ENCODE results near the gene XIRP2. TPM values are rescaled to one million over a fixed set of nuclear protein-coding genes. Genes with fewer than 3 reads are reported as not detected.

XIRP2 gene
- total RNA-seq, 2 donors from 2014 or later: not detected

DNA sequence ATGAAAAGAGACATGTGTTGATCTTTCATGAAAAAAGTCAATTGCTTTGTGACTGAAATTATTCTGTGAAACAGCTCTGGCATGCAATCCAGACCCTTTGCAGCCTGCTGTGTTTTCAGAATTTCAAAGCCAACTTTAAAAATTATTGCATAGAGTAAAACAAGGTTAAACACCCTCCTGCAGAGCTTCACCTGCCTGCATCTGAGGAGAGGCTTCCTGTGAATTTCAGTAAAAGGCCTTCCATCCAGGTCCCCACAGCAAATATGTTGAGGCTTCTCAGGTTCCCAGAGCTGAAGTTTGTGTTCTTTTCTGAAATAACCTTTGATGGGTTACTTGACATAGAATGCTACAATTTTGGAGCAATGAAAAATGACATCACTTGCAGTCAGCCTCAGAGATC is 4.1 kb downstream of the XIRP2 start:
- no peak for DNase-seq (ENCODE audit: low spot score)
- ATAC-seq (ENCODE audit: insufficient number of reproducible peaks, low FRiP score, low read depth): no peak
- TF ChIP-seq, protein P1, sequence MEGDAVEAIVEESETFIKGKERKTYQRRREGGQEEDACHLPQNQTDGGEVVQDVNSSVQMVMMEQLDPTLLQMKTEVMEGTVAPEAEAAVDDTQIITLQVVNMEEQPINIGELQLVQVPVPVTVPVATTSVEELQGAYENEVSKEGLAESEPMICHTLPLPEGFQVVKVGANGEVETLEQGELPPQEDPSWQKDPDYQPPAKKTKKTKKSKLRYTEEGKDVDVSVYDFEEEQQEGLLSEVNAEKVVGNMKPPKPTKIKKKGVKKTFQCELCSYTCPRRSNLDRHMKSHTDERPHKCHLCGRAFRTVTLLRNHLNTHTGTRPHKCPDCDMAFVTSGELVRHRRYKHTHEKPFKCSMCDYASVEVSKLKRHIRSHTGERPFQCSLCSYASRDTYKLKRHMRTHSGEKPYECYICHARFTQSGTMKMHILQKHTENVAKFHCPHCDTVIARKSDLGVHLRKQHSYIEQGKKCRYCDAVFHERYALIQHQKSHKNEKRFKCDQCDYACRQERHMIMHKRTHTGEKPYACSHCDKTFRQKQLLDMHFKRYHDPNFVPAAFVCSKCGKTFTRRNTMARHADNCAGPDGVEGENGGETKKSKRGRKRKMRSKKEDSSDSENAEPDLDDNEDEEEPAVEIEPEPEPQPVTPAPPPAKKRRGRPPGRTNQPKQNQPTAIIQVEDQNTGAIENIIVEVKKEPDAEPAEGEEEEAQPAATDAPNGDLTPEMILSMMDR (IDR thresholded peaks at IDR 0.05): no peak
- Histone ChIP-seq H3K9me3 (no peaks in the 10 kb centered on the region), H3K27me3 (replicated peaks; ENCODE audit: insufficient read depth) (no peaks in the 10 kb centered on the region), H3K36me3 (no peaks in the 10 kb centered on the region), H3K27ac (no peak overlapping the region), H3K4me3 (no peak overlapping the region), H3K4me1 (ENCODE audit: control insufficient read depth in 1 of 2, low read depth in 2 of 2) (peaks cover 0 to 4% of the 10 kb centered on the region in 2 donors)

DNA sequence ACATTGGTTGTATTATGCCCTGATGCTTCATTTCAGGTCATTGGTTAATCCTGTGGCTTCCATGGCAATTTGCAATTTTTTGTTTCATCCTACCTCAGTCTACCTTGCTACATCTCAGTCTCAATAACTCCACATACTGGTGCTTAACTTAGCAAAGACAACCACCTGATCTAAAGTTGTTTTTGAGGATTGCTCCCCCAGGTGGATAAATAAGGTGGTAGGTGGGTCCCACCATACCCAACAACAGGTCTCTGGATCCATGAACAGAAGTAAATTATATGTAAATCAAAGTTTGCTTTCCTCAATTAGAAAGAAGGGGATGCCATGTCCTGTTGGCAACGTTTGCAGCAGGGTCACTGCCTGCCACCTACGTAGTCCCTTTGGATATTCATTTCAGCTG is 7.0 kb downstream of the XIRP2 start:
- peaks cover 0 to 4% of the 10 kb centered on the region in 2 donors for H3K4me1 ChIP-seq (ENCODE audit: control insufficient read depth in 1 of 2, low read depth in 2 of 2)
- H3K4me3 ChIP-seq: no peak overlapping the region
- no peaks in the 10 kb centered on the region for H3K9me3 ChIP-seq
- no peaks in the 10 kb centered on the region for H3K27me3 ChIP-seq (replicated peaks; ENCODE audit: insufficient read depth)
- H3K36me3 ChIP-seq: no peaks in the 10 kb centered on the region
- ATAC-seq (ENCODE audit: insufficient number of reproducible peaks, low FRiP score, low read depth): no peak
- no peak overlapping the region for H3K27ac ChIP-seq
- TF ChIP-seq, protein P1 (IDR thresholded peaks at IDR 0.05): no peak
- no peak for DNase-seq (ENCODE audit: low spot score)

DNA sequence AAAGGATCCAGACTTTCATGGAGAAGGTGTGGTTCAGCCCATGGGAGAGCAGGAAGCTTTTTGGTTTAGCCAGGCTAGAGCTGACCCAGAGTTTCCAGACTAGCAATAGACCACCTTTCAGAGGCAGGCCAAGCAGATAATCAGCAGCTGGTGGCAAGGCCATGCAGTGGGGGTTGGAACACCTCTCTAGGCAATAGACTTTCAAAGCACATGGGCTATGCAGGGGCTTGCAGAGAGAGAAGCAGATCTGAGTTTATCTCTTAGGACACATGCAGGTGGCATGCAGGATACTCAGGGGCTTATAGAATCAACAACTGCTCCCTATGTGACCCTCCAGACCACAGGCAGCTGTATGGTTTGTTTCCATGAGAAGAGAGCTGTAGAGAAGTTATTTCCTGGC is 9.4 kb downstream of the XIRP2 start:
- Histone ChIP-seq H3K9me3 (no peaks in the 10 kb centered on the region), H3K4me1 (ENCODE audit: control insufficient read depth in 1 of 2, low read depth in 2 of 2) (peaks cover 0 to 2% of the 10 kb centered on the region in 2 donors), H3K36me3 (no peaks in the 10 kb centered on the region), H3K4me3 (no peak overlapping the region), H3K27ac (no peak overlapping the region), H3K27me3 (replicated peaks; ENCODE audit: insufficient read depth) (no peaks in the 10 kb centered on the region)
- DNase-seq (ENCODE audit: low spot score): no peak
- no peak for ATAC-seq (ENCODE audit: insufficient number of reproducible peaks, low FRiP score, low read depth)
- TF ChIP-seq, protein P1 (IDR thresholded peaks at IDR 0.05): no peak

DNA sequence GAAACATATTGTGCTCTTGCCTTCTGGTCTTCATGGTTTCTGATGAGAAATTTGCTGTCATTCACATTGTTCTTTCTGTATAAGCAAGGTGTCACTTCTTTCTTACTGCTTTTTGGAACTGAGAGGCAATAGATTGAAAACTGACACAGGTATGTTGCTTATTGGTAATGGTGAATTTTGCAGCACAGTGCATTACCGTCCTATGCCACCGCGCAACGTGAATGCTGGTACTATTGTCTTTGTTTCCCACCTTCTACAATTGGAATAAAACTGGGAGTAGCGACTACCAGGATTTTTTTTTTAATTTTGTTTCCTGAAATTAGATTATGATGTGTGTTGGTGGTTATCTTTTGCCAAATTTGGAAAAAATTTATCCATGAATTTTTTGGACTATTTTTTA is 11.4 kb downstream of the XIRP2 start:
- H3K4me3 ChIP-seq: no peak overlapping the region
- H3K27ac ChIP-seq: no peak overlapping the region
- TF ChIP-seq, protein P1 (IDR thresholded peaks at IDR 0.05): no peak
- DNase-seq (ENCODE audit: low spot score) (no peak), ATAC-seq (ENCODE audit: insufficient number of reproducible peaks, low FRiP score, low read depth) (no peak)
- H3K36me3 ChIP-seq: no peaks in the 10 kb centered on the region
- no peaks in the 10 kb centered on the region for H3K27me3 ChIP-seq (replicated peaks; ENCODE audit: insufficient read depth)
- H3K4me1 ChIP-seq (ENCODE audit: control insufficient read depth in 1 of 2, low read depth in 2 of 2): peaks cover 0 to 3% of the 10 kb centered on the region in 2 donors
- H3K9me3 ChIP-seq: no peaks in the 10 kb centered on the region

DNA sequence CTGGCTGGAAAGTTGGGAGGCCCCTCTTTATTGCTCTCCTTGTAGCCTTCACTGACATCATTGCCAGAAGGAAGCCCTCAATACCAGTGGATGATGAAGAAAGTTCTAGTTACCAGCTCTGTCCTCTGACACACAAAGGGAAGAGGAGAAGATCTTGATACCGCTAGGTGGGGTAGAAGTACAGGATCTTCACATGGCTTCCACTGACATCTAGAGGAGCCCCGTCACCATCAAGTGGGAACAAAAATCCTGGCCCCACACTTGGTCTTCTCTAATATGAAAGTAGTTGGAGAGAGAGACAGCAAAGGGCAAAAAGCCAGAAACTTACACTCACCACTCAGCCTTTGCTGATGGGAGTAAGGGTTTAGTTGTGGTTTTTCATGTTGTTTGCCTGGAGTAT is 12.4 kb downstream of the XIRP2 start:
- Histone ChIP-seq H3K4me1 (ENCODE audit: control insufficient read depth in 1 of 2, low read depth in 2 of 2) (peaks cover 0 to 3% of the 10 kb centered on the region in 2 donors), H3K27ac (no peak overlapping the region), H3K4me3 (no peak overlapping the region), H3K36me3 (no peaks in the 10 kb centered on the region), H3K9me3 (no peaks in the 10 kb centered on the region), H3K27me3 (replicated peaks; ENCODE audit: insufficient read depth) (no peaks in the 10 kb centered on the region)
- no peak for ATAC-seq (ENCODE audit: insufficient number of reproducible peaks, low FRiP score, low read depth)
- TF ChIP-seq, protein P1 (IDR thresholded peaks at IDR 0.05): no peak
- no peak for DNase-seq (ENCODE audit: low spot score)

Data from thoracic aorta (tissue), 2 donors.